Neuronal stem cell (in vitro differentiated cells): Measurements from ENCODE around the gene FRY.

Source experiments
- DNase-seq: peaks from one replicate; pipeline ENCODE4 v3.0.0-alpha.2; 2013; ENCODE audit warnings: low spot score
- H2AFZ ChIP-seq: one replicate; pipeline ENCODE4 v1.6.1; 2013; ENCODE audit warnings: mild to moderate bottlenecking, low read length, inconsistent platforms
- H2AK5ac ChIP-seq: 2 replicates; pipeline ENCODE4 v1.6.1; 2013; ENCODE audit warnings: low read depth, mild to moderate bottlenecking, inconsistent platforms, low read length, moderate library complexity, mixed read lengths
- H2BK120ac ChIP-seq: 2 replicates; pipeline ENCODE4 v1.6.1; 2013; ENCODE audit warnings: low read depth, mild to moderate bottlenecking, inconsistent platforms, low read length, moderate library complexity, mixed read lengths
- H2BK12ac ChIP-seq: one replicate; pipeline ENCODE4 v1.6.1; 2013; ENCODE audit warnings: low read length, inconsistent platforms
- H2BK15ac ChIP-seq: 2 replicates; pipeline ENCODE4 v1.6.1; 2013; ENCODE audit warnings: mild to moderate bottlenecking, low read length, inconsistent platforms, mixed read lengths
- H2BK5ac ChIP-seq: one replicate; pipeline ENCODE4 v1.6.1; 2013; ENCODE audit warnings: inconsistent platforms, mild to moderate bottlenecking, low read length, moderate library complexity
- H3K14ac ChIP-seq: one replicate; pipeline ENCODE4 v1.6.1; 2013; ENCODE audit warnings: low read length, inconsistent platforms
- H3K18ac ChIP-seq: 2 replicates; pipeline ENCODE4 v1.6.1; 2013; ENCODE audit warnings: low read length, inconsistent platforms
- H3K23ac ChIP-seq: 2 replicates; pipeline ENCODE4 v1.6.1; 2013; ENCODE audit warnings: low read depth, mild to moderate bottlenecking, mixed read lengths, low read length, inconsistent platforms; ENCODE audit not compliant: poor library complexity
- H3K27ac ChIP-seq: replicated peaks from 3 replicates; pipeline ENCODE4 v1.5.1; 2013; ENCODE audit warnings: low read length, inconsistent platforms
- H3K27me3 ChIP-seq, 3 experiments: 2 replicates each; pipeline ENCODE4 v1.6.1; 2013; ENCODE audit warnings: low read length in 3 of 3, mild to moderate bottlenecking in 2 of 3, inconsistent platforms in 1 of 3, low read depth in 1 of 3, mixed read lengths in 1 of 3, moderate library complexity in 1 of 3; ENCODE audit not compliant: control insufficient read depth in 3 of 3, insufficient read depth in 3 of 3
- H3K36me3 ChIP-seq, 2 donors: replicated peaks in 1 of 2; 2 replicates each; pipeline ENCODE4 v1.6.1; 2013; ENCODE audit warnings: low read length in 2 of 2; ENCODE audit not compliant: control insufficient read depth in 2 of 2, insufficient read depth in 2 of 2
- H3K4ac ChIP-seq: 2 replicates; pipeline ENCODE4 v1.6.1; 2013; ENCODE audit warnings: inconsistent platforms, mild to moderate bottlenecking, low read length, moderate library complexity
- H3K4me1 ChIP-seq, 2 donors: 1 replicate in 1 of 2; 2 replicates in 1 of 2; pipeline ENCODE4 v1.6.1; 2013; ENCODE audit warnings: low read length in 2 of 2, low read depth in 1 of 2; ENCODE audit not compliant: control insufficient read depth in 2 of 2, insufficient read depth in 1 of 2
- H3K4me2 ChIP-seq: one replicate; pipeline ENCODE4 v1.6.1; 2013; ENCODE audit warnings: mild to moderate bottlenecking, low read length, inconsistent platforms; ENCODE audit not compliant: insufficient read depth, poor library complexity, severe bottlenecking
- H3K4me3 ChIP-seq, 2 donors: 2 replicates each; pipeline ENCODE4 v1.5.1; 2013; ENCODE audit warnings: low read length in 2 of 2, mild to moderate bottlenecking in 2 of 2, inconsistent platforms in 1 of 2, moderate library complexity in 1 of 2
- H3K79me1 ChIP-seq: one replicate; pipeline ENCODE4 v1.6.1; 2013; ENCODE audit warnings: low read depth, mild to moderate bottlenecking, inconsistent platforms, low read length, moderate library complexity
- H3K9ac ChIP-seq: one replicate; pipeline ENCODE4 v1.6.1; 2013; ENCODE audit warnings: mild to moderate bottlenecking, low read depth, low read length, inconsistent platforms; ENCODE audit not compliant: poor library complexity
- H3K9me3 ChIP-seq, 2 donors: replicated peaks in 1 of 2; 2 replicates each; pipeline versions ENCODE3 to v1.6.1; 2013; ENCODE audit warnings: low read length in 2 of 2, mild to moderate bottlenecking in 2 of 2, inconsistent platforms in 1 of 2, low read depth in 1 of 2, mixed read lengths in 1 of 2, moderate library complexity in 1 of 2; ENCODE audit not compliant: control insufficient read depth in 2 of 2, insufficient read depth in 1 of 2
- H4K8ac ChIP-seq: one replicate; pipeline ENCODE4 v1.6.1; 2013; ENCODE audit warnings: low read depth, mild to moderate bottlenecking, inconsistent platforms, low read length, moderate library complexity
- H4K91ac ChIP-seq: one replicate; pipeline ENCODE4 v1.6.1; 2013; ENCODE audit warnings: low read length, low read depth, mild to moderate bottlenecking, inconsistent platforms; ENCODE audit not compliant: poor library complexity
- WGBS, 2 donors: extraction: QIAGEN DNeasy Blood & Tissue Kit; methylation state at CpG; one replicate each; pipeline ENCODE4 v1.1.7; 2013; ENCODE audit warnings: missing lambda C conversion rate in 2 of 2, mixed read lengths in 1 of 2; ENCODE audit not compliant: insufficient read length in 2 of 2, insufficient replicate concordance in 1 of 2; ENCODE audit errors: extremely low coverage in 2 of 2; 5-methylcytosine and 5-hydroxymethylcytosine counted together

The FRY gene

GRCh38 chr13:32316501-32316900 is 284.9 kb downstream of the FRY start:
- H2BK5ac ChIP-seq, result no peak overlapping the region
- H3K27me3 ChIP-seq, result no peaks in the 10 kb centered on the region
- peaks cover 6 to 47% of the 10 kb centered on the region in 2 donors for H3K36me3 ChIP-seq
- DNase-seq, result no peak
- no peak overlapping the region for H2BK12ac ChIP-seq
- no peak overlapping the region for H3K14ac ChIP-seq
- no peak overlapping the region for H3K9ac ChIP-seq
- H2BK15ac ChIP-seq, result no peak overlapping the region
- peak overlapping the region; percentile 68 for H3K4me2 ChIP-seq
- no peak overlapping the region for H2AK5ac ChIP-seq
- no peaks in the 10 kb centered on the region for H3K9me3 ChIP-seq
- H3K4me3 ChIP-seq, result peak overlapping the region in 1 of 2 donors; percentile 86
- no peak overlapping the region for H3K27ac ChIP-seq
- H3K79me1 ChIP-seq, result no peaks in the 10 kb centered on the region
- H3K4ac ChIP-seq, result no peak overlapping the region
- no peak overlapping the region for H4K8ac ChIP-seq
- H2AFZ ChIP-seq, result peak overlapping the region; percentile 97
- no peak overlapping the region for H2BK120ac ChIP-seq
- no peak overlapping the region for H3K23ac ChIP-seq
- H4K91ac ChIP-seq, result no peak overlapping the region
- no CpG with 5 or more reads among the region's 6 CpGs for WGBS, 2 donors
- peaks cover 0 to 4% of the 10 kb centered on the region in 2 donors for H3K4me1 ChIP-seq
- H3K18ac ChIP-seq, result no peak overlapping the region

DNA sequence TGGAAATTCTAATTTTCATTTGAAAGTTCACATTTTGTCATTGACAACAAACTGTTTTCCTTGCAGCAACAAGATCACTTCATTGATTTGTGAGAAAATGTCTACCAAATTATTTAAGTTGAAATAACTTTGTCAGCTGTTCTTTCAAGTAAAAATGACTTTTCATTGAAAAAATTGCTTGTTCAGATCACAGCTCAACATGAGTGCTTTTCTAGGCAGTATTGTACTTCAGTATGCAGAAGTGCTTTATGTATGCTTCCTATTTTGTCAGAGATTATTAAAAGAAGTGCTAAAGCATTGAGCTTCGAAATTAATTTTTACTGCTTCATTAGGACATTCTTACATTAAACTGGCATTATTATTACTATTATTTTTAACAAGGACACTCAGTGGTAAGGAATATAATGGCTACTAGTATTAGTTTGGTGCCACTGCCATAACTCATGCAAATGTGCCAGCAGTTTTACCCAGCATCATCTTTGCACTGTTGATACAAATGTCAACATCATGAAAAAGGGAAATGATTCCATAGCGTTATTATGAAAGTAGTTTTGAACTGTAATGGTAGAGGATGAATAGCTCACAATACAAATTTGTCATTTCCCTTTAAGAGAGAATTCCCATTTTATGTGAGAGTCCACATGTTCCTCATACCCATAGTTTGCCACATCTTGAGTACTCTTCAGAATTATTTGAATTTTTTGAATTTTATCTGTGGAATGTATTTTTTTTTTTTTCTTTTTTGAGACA is 286.3 kb downstream of the FRY start:
- peaks cover 0 to 4% of the 10 kb centered on the region in 2 donors for H3K4me1 ChIP-seq
- no peaks in the 10 kb centered on the region for H3K79me1 ChIP-seq
- H3K27ac ChIP-seq, result no peak overlapping the region
- no peak overlapping the region for H2BK12ac ChIP-seq
- no peak overlapping the region for H3K4me2 ChIP-seq
- no peak overlapping the region for H2AK5ac ChIP-seq
- H2BK5ac ChIP-seq, result no peak overlapping the region
- H3K4me3 ChIP-seq, result no peak overlapping the region
- no peak overlapping the region for H3K14ac ChIP-seq
- DNase-seq, result no peak
- H3K23ac ChIP-seq, result no peak overlapping the region
- H3K18ac ChIP-seq, result no peak overlapping the region
- no peaks in the 10 kb centered on the region for H3K27me3 ChIP-seq
- no peak overlapping the region for H2AFZ ChIP-seq
- no peak overlapping the region for H3K9ac ChIP-seq
- peaks cover 0 to 11% of the 10 kb centered on the region in 2 donors for H3K9me3 ChIP-seq
- H2BK120ac ChIP-seq, result no peak overlapping the region
- no peak overlapping the region for H4K91ac ChIP-seq
- H3K4ac ChIP-seq, result no peak overlapping the region
- peaks cover 8 to 61% of the 10 kb centered on the region in 2 donors for H3K36me3 ChIP-seq
- no peak overlapping the region for H2BK15ac ChIP-seq
- no peak overlapping the region for H4K8ac ChIP-seq
- no CpG with 5 or more reads among the region's 2 CpGs for WGBS, 2 donors

GRCh38 chr13:32320528-32320927 is 289.0 kb downstream of the FRY start:
- no CpG with 5 or more reads among the region's 4 CpGs for WGBS, 2 donors

DNA sequence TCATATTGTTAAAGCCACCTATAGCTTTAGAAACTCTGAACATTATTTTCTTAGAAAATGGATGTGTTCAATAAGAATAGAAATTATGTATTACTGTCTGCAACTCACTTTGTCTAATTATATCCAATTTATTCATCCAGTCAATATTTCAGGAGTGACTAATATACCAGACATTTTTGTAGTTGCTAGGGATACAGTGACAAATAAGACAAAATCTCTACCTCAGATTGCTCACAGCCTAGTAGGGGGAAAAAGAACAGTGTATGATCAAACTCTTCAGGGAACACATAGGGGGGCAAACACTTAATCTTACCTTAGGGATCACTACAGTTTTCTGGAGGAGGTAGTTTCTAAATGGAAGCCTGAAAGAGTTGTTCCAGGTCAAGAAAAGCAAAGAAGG is 292.3 kb downstream of the FRY start:
- no peak overlapping the region for H3K18ac ChIP-seq
- DNase-seq, result no peak
- H3K27ac ChIP-seq, result no peak overlapping the region
- no peak overlapping the region for H3K14ac ChIP-seq
- H3K4me1 ChIP-seq, result no peaks in the 10 kb centered on the region
- no peak overlapping the region for H3K4me3 ChIP-seq
- no peaks in the 10 kb centered on the region for H3K27me3 ChIP-seq
- no peak overlapping the region for H4K91ac ChIP-seq
- peaks cover 8 to 94% of the 10 kb centered on the region in 2 donors for H3K36me3 ChIP-seq
- no peak overlapping the region for H2BK15ac ChIP-seq
- no peak overlapping the region for H2AFZ ChIP-seq
- no peak overlapping the region for H4K8ac ChIP-seq
- no peak overlapping the region for H3K4me2 ChIP-seq
- no peak overlapping the region for H2BK12ac ChIP-seq
- H2AK5ac ChIP-seq, result no peak overlapping the region
- no peak overlapping the region for H2BK120ac ChIP-seq
- no peak overlapping the region for H2BK5ac ChIP-seq
- no peak overlapping the region for H3K4ac ChIP-seq
- peaks cover 0 to 11% of the 10 kb centered on the region in 2 donors for H3K9me3 ChIP-seq
- H3K23ac ChIP-seq, result no peak overlapping the region
- H3K9ac ChIP-seq, result no peak overlapping the region
- H3K79me1 ChIP-seq, result no peaks in the 10 kb centered on the region

More at GRCh38 chr13:32320528-32320927, 289.0 kb downstream of the FRY start:
- no peak overlapping the region for H3K4ac ChIP-seq
- H2BK120ac ChIP-seq, result no peak overlapping the region
- no peaks in the 10 kb centered on the region for H3K79me1 ChIP-seq
- H2BK5ac ChIP-seq, result no peak overlapping the region
- no peak overlapping the region for H3K14ac ChIP-seq
- H3K4me3 ChIP-seq, result no peak overlapping the region
- no peak overlapping the region for H4K91ac ChIP-seq
- no peak overlapping the region for H3K4me2 ChIP-seq
- no peaks in the 10 kb centered on the region for H3K27me3 ChIP-seq
- no peak overlapping the region for H3K9ac ChIP-seq
- no peak overlapping the region for H3K27ac ChIP-seq
- no peak overlapping the region for H2AK5ac ChIP-seq
- H4K8ac ChIP-seq, result no peak overlapping the region
- H3K9me3 ChIP-seq, result peaks cover 0 to 11% of the 10 kb centered on the region in 2 donors
- peaks cover 8 to 83% of the 10 kb centered on the region in 2 donors for H3K36me3 ChIP-seq
- H3K23ac ChIP-seq, result no peak overlapping the region
- H3K4me1 ChIP-seq, result no peaks in the 10 kb centered on the region
- H2BK12ac ChIP-seq, result no peak overlapping the region
- H3K18ac ChIP-seq, result no peak overlapping the region
- H2AFZ ChIP-seq, result no peak overlapping the region
- no peak for DNase-seq
- no peak overlapping the region for H2BK15ac ChIP-seq
